Measurements from ENCODE around the gene LDLRAD4. TPM values are rescaled to one million over a fixed set of nuclear protein-coding genes. Genes with fewer than 3 reads are reported as not detected.

Gene LDLRAD4
- total and polyA plus RNA-seq, 2 donors (not counting 1 experiment from before 2014, with no cell fraction given), result 13.9 to 35.7 TPM

GRCh38 chr18:13356032-13356431, 137.5 kb downstream of the LDLRAD4 start:
- intact Hi-C loops (cut with micrococcal nuclease), result no loop called here
- H3K9me3 ChIP-seq (ENCODE audit: control extremely low read depth in 1 of 3, control insufficient read depth in 2 of 3, insufficient read depth in 1 of 3, low read length in 2 of 3), result peaks cover 0 to 4% (median 0%) of the 10 kb centered on the region in 3 donors
- H3K27me3 ChIP-seq (replicated peaks in 1 of 4; ENCODE audit: control extremely low read depth in 1 of 4, control insufficient read depth in 3 of 4, insufficient read depth in 4 of 4, low read length in 3 of 4), result no peaks in the 10 kb centered on the region
- TF ChIP-seq CTCF (IDR thresholded peaks at IDR 0.05), result no peak
- Mint-ChIP-seq H3K9me3 (ENCODE audit: insufficient read depth) (peaks cover 13% of the 10 kb centered on the region), H3K4me3 (no peak overlapping the region), H3K4me1 (peaks cover 11% of the 10 kb centered on the region), H3K27me3 (peaks cover 10% of the 10 kb centered on the region), H3K27ac (no peak overlapping the region)
- H4K20me1 ChIP-seq (ENCODE audit: control insufficient read depth, insufficient read depth, low read length, poor library complexity, severe bottlenecking), result no peaks in the 10 kb centered on the region
- POLR2A ChIA-PET, result no interaction called here
- no peak overlapping the region for H3K9ac ChIP-seq (ENCODE audit: low read length)
- no peak for DNase-seq
- WGBS (ENCODE audit: insufficient coverage), result 87% methylated on average over 3 of the region's 6 CpGs
- no peaks in the 10 kb centered on the region for H3K79me2 ChIP-seq (ENCODE audit: control insufficient read depth, insufficient read depth, low read length)
- H3K27ac ChIP-seq (ENCODE audit: low read length in 2 of 2), result no peak overlapping the region
- H3K4me3 ChIP-seq (ENCODE audit: control extremely low read depth in 1 of 5, extremely low read depth in 1 of 5, insufficient read depth in 1 of 5, low read depth in 2 of 5, low read length in 4 of 5), result no peak overlapping the region
- peaks cover 6% of the 10 kb centered on the region in 2 donors for H3K4me1 ChIP-seq (ENCODE audit: control insufficient read depth in 2 of 2, insufficient read depth in 2 of 2, low read length in 2 of 2)
- H3K36me3 ChIP-seq (replicated peaks in 1 of 2; ENCODE audit: control extremely low read depth in 1 of 2, control insufficient read depth in 1 of 2, extremely low read depth in 1 of 2, insufficient read depth in 2 of 2, low read length in 1 of 2), result no peaks in the 10 kb centered on the region
- CTCF ChIA-PET, result no interaction called here
- H2AFZ ChIP-seq (ENCODE audit: insufficient read depth, low read depth, low read length, poor library complexity, severe bottlenecking), result no peak overlapping the region
- ATAC-seq (ENCODE audit: low read depth), result no peak
- no peak overlapping the region for H3K4me2 ChIP-seq (replicated peaks; ENCODE audit: low read depth, low read length, poor library complexity, severe bottlenecking)

- intact Hi-C loops (cut with micrococcal nuclease), result no loop called here
- H3K9me3 ChIP-seq (ENCODE audit: control extremely low read depth in 1 of 3, control insufficient read depth in 2 of 3, insufficient read depth in 1 of 3, low read length in 2 of 3), result peaks cover 0 to 7% (median 0%) of the 10 kb centered on the region in 3 donors
- H4K20me1 ChIP-seq (ENCODE audit: control insufficient read depth, insufficient read depth, low read length, poor library complexity, severe bottlenecking), result no peaks in the 10 kb centered on the region
- peaks cover 11% of the 10 kb centered on the region for H3K4me1 Mint-ChIP-seq
- H3K27me3 ChIP-seq (replicated peaks in 1 of 4; ENCODE audit: control extremely low read depth in 1 of 4, control insufficient read depth in 3 of 4, insufficient read depth in 4 of 4, low read length in 3 of 4), result no peaks in the 10 kb centered on the region
- CTCF ChIA-PET, result no interaction called here
- DNase-seq, result no peak
- no peak overlapping the region for H2AFZ ChIP-seq (ENCODE audit: insufficient read depth, low read depth, low read length, poor library complexity, severe bottlenecking)
- H3K27ac Mint-ChIP-seq, result no peak overlapping the region
- no peak for ATAC-seq (ENCODE audit: low read depth)
- H3K36me3 ChIP-seq (replicated peaks in 1 of 2; ENCODE audit: control extremely low read depth in 1 of 2, control insufficient read depth in 1 of 2, extremely low read depth in 1 of 2, insufficient read depth in 2 of 2, low read length in 1 of 2), result no peaks in the 10 kb centered on the region
- H3K9ac ChIP-seq (ENCODE audit: low read length), result no peak overlapping the region
- H3K27me3 Mint-ChIP-seq, result peaks cover 18% of the 10 kb centered on the region
- H3K4me3 ChIP-seq (ENCODE audit: control extremely low read depth in 1 of 5, extremely low read depth in 1 of 5, insufficient read depth in 1 of 5, low read depth in 2 of 5, low read length in 4 of 5), result no peak overlapping the region
- H3K4me3 Mint-ChIP-seq, result no peak overlapping the region
- no peak overlapping the region for H3K27ac ChIP-seq (ENCODE audit: low read length in 2 of 2)
- H3K79me2 ChIP-seq (ENCODE audit: control insufficient read depth, insufficient read depth, low read length), result no peaks in the 10 kb centered on the region
- peaks cover 6% of the 10 kb centered on the region for H3K9me3 Mint-ChIP-seq (ENCODE audit: insufficient read depth)
- H3K4me1 ChIP-seq (ENCODE audit: control insufficient read depth in 2 of 2, insufficient read depth in 2 of 2, low read length in 2 of 2), result peaks cover 6% of the 10 kb centered on the region in 2 donors
- POLR2A ChIA-PET, result no interaction called here
- H3K4me2 ChIP-seq (replicated peaks; ENCODE audit: low read depth, low read length, poor library complexity, severe bottlenecking), result no peak overlapping the region
- no peak for TF ChIP-seq CTCF (IDR thresholded peaks at IDR 0.05)
- no peak for TF ChIP-seq EZH2 (IDR thresholded peaks at IDR 0.05; ENCODE audit: borderline replicate concordance, insufficient read depth, low read depth, low read length, poor library complexity, severe bottlenecking)
Measured at GRCh38 chr18:13357289-13357688, 138.7 kb downstream of the LDLRAD4 start.
